GM19467 (cell line): ENCODE data around the gene S100A14.

ENCODE experiments used
- ATAC-seq: cut with Tn5 transposase; IDR thresholded peaks from one replicate; pipeline ENCODE4 v1.9.1; 2021; ENCODE audit warnings: mild to moderate bottlenecking, moderate library complexity; ENCODE audit not compliant: unreplicated experiment

Gene S100A14

DNA sequence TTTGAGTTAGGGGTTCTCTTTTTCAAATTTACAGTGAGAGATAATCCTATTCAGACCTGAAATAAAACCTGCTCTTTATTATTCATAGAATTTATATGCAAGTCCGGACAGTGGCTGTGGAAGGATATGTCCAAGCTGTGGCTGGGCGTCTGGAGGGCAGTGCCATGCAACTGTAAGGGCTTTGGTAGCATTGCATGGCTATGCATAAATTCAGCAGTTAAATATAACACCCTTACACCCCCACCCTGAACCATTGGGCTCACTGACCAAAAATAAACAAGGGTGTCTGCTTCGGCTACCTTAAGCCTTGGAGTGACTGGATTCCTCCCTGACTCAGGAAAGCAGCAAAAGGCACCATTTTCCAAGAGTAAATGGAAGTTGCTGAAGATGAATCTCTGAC, 23.2 kb upstream of the S100A14 start:
- no peak for ATAC-seq

DNA sequence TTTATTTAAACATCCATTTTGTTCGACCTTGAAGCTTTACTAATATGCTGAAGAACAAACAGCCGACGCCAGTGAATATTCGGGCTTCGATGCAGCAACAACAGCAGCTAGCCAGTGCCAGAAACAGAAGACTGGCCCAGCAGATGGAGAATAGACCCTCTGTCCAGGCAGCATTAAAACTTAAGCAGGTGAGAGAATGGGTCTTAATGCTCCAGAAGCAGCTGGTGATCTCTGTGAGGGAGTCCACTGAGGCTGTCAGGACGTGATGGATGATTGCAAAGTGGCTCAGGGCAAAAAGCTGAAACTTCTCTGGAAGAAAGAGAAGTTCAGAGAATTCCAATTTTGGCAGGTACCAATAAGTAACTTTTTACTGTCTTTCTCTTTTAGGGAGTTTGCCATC, 22.1 kb upstream of the S100A14 start:
- no peak for ATAC-seq

DNA sequence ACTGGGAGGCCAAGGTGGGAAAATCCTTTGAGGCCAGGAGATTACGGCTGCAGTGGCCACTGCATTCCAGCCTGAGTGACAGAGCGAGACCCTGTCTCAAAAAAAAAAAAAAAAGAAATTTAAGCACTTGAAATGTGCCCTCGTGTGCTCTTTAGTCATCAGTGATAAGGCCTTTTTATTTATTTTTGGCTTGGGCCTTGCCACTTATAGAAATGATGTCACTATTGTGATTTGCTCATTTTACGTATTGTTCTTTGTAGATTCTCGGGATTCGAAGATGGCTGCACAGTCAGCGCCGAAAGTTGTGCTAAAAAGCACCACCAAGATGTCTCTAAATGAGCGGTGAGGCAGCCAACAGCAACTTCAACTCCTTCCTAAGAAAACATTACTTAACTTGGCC, 20.2 kb upstream of the S100A14 start:
- no peak for ATAC-seq

DNA sequence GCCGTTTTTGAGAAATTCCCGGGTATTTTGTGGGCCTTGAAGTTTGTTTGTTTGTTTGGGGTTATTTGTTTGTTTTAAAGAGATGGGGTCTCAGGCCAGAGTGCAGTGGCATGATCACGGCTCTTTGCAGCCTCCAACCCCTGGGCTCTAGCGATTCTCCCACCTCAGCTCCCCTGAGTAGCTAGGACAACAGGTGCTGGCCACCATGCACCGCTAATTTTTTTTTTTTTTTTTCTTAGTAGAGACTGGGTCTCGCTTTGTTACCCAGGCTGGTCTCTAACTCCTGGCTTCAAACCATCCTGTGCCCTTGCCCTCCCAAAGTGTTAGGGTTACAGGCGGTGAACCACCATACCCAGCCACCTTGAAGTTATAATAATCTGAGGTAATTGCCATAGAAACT, 19.7 kb upstream of the S100A14 start:
- ATAC-seq: no peak

DNA sequence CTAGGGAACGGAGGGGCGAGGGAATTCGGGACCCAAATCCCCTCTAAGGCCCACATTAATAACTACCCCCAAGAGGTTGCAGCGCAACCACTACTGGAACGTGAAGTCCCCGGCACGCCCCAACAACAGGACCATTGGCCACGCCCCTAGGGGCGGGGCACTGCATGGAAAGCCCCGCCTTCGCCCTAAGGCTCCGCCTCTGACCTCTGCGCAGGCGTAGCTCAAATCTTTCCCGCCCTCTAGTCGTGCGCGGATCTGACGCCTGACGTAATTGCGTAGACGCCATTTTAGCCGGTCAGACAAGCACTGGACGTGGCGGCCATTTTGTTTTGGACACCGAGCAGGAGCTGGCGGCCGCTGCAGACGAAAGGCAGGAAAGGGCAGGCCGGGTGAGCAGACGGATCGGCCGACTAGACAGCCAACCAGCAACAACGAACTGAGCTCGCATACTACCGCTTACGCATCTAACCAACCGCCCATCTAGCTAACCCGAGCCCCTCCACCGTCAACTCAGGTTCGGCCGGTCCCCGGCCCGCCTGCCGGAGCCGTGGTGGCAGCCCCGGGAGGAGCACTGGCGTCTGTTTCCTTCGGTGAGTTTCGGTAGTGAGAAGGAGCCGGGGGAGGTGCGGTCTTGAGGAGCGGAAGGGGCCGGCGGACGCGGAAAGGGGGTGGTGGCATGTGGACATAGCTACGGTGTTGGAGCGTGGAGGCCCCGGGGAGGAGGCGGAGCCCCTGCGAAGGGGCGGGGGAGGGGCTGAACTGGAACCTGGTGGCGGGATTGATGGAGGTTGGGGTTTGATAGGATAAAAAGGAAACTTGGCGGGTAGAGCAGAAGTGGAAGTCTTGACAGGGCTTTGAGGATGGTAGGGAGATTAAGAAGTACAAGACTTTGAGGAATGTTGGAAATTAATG, 17.9 kb upstream of the S100A14 start, which contains the start of gene CHTOP:
CHTOP (plus strand) TSS at position 313 of the 912 bp plus-strand sequence. CDS start 2,523 bp downstream, outside the sequence.
- peak; percentile 80 for ATAC-seq

DNA sequence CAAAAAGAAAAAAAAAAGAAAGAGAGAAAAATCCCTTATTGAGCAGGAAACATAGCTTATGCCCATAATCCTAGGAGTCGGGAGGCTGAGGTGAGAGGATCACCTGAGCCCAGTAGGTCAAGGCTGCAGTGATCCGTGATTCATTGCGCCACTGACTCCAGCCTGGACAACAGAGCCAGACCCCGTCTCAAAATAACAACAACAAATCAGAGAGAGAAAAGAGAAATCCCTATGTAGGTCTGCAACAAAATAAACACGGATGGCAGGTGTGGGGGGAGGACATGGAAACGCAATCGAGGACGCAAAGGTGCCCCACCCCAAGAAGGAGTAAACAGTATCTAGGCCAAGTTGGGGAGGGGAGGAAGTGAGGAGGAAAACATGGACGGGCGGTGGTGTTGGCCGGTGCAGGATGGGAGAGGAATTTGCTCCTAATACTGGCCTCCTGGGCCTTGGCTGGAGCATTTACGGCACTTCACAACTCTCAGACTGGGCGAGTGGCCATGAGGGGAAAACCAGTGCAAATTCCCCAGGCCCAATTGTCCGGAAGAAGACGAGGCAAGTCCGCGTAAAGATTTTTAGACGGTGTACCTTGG, 17.1 kb upstream of the S100A14 start:
- ATAC-seq: no peak

DNA sequence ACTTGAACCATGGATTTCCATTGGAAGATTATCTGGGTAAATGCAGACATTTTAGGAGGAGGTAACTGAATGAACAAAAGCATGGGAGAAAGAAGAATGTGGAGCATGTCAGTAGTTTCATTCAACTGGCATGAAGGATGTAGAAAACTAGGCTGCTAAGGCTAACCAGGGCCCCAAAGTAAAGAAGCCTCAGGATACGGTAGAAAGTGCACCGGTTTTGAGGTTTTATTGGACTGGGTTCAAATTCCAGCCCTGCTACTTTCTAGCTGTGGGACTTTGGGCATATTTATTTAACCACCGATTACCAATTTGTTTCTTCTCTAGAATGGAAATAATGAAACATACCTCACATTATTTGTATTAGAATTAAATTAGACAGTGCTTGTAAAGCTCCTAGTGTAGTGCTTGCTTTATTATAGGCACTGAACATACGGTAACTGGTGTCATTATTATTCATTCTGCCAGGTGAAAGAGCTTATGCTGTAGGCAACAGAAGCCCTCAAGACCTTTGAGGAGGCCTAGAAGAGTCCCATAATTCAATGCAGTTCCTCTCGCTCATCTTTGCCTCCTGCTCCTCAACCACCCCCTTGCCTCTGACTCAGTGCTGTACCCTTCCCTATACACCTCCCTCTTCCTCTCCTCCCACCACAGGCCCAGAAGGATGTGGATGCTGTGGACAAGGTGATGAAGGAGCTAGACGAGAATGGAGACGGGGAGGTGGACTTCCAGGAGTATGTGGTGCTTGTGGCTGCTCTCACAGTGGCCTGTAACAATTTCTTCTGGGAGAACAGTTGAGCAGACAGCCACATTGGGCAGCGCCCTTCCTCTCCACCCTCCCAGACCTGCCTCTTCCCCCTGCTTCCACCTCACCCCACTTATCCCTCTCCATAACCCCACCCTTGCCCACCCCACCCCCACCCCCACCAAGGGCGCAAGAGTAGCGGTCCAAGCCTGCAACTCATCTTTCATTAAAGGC, 15.2 kb upstream of the S100A14 start:
- no peak for ATAC-seq

DNA sequence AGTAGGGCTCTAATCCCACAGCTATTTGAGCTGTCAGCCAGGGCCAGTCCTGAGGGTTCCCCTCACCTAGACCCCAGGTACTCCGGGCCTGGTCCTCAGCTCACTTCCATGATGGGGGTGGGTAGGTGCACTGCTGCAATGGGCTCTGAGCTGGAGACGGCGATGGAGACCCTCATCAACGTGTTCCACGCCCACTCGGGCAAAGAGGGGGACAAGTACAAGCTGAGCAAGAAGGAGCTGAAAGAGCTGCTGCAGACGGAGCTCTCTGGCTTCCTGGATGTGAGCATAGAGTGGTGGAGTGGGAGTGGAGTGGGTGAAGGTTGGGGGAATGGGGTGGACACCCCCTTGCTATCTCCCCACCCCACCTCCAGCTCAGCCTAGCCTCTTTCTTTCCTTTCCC, 14.3 kb upstream of the S100A14 start:
- ATAC-seq: no peak

DNA sequence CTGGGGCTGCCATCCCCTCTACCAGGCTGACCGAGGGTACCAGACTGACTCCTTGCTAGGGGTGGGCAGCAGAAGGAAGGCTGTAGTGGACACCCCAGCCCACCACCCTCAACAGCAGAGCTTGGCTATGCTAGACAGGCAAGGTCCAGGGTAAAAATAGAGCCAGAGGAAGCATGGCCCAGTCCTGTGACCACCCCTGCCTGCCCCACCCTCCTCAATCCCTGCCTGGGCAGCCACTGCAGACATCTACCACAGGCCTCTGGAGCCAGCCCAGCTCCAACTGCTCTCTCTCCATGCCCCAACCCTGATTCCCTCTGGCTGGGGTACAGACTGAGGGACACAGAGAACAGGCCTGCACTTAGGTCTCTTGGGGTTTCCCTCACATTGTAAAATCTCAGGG, 13.8 kb upstream of the S100A14 start:
- no peak for ATAC-seq

DNA sequence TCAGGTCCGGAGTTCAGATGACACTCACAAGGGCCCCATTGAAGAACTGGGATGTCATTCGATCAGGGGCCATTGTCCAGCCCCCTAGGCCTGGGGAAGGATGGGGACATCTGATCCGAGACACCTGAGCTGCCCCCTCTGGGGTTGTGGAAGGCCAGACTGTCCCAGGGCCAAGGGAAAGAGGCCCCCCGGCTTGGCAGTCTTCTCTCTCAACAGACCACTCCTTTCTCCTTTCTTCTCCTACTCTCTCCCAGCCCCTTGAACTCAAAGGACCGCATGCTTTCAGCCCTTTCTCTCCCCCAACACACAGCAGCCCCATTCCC, 13.2 kb upstream of the S100A14 start:
- ATAC-seq: no peak

DNA sequence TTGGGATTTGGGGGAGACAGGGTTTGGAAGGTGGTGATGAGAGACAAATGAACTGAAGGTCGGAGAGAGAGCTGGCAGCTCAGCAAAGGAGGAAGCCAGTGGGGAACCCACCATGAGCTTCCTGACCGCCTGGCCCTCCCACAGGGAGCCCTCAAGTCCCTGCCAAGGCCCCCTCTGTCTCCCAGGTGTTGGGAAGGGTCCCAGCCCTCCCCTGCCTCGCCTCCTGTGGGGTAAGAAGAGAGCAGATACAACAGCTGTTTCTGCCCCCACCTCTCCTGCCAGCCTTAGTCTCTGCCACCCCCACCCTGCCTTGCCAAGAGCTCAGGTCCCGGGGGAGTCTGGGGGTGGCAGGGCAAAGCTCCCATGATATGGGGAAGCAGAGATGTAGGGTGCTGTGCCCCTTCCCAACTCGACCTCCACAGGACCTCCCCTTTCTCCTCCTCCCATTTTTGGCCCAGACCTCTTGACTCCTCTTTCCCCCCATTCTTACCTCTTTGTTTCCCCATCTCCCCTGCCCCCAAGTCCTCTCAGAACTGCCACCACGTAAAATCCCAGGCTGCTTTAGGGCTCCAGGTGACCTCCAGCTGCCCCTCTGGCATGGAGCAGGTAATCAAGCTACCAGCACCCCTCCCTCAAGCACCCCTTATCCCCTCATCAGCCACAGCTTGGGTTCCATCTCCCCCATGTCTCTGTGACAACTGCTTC, 12.7 kb upstream of the S100A14 start:
- no peak for ATAC-seq

DNA sequence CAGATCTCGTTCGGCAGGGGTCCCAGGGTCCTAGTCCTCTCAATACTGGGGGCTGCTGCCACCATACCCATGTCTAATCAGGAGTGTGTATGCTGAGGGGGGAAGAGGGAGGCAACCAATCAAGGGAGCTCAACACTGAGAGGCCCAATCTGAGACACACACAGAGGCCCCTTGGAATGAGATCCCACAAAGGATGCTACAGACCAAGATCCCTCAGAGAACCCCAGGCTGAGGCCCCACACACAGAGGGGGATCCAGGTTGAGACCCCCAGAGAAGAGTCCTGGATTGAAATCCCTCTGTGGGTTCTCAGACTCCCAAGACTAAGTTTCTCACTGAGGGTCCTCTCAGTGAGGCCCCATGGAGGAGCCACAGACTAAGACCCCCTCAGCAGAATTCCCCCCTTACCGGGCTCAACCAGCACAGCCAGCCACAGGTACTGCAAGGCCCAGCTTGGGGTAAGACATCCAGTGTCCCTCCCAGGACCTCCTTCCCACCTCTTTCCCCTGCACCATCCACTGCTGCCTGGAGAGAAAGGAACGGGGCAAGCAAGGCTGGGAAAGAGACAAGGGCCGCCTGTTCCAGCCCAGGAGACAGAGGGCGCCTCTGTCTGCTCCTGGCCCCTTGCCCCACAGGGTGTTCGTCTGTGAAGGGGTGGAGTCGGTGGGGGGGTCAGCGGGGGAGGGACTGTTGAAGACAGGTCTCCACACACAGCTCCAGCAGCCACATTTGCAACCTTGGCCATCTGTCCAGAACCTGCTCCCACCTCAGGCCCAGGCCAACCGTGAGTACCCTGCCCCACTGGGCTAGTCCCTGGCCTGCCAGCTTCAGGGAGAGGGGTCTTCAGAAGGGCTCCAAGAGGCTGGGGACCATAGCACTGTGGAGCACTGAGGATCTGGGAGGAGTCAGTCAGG, 11.8 kb upstream of the S100A14 start, which contains the start of gene S100A1:
S100A1 (plus strand) TSS at position 720 of the 912 bp plus-strand sequence. CDS start 2,088 bp downstream, outside the sequence.
- ATAC-seq: no peak

DNA sequence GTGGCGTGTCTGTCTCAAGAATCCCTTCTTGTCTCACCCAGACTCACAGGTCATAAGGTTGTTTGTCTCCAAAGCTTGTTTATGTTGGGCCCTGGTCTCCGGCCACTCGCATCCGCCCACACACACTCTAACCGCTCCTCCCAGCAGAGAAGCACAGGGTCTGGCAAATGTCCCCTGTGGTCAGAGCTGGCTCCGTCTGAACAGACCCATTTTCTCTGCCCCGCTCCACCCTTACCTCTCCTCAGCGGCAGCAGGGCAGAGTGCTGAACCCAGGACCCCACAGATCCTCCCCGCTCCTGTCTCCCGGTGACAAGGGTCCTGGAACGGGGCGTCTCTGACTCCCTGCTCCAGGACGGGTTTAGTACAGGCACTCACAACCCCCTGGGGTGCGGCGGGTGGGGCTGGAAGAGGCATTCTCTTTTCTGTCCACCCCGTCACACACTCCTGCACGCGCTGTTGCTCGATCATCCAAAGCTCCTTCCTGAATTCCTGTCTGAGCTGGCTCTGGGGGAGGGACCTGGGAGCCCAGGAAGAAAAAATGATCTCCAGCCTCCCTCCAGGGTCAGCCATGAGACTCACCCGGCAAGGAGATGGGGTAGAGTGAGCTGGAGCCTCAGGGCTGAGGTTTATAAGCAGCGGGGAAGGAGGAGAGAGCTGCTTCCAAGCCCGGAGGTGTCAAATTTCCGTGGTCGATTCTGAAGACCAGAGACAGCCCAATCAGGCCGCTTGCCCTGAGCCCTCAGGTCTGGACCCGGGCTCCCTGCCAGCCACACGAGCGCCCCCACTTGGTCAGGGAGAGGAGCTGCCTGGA, 11.0 kb upstream of the S100A14 start, which contains the start of gene S100A13:
S100A13 (minus strand) TSS at position 602 of the 811 bp plus-strand sequence. CDS start 1,033 bp downstream, outside the sequence.
- no peak for ATAC-seq

DNA sequence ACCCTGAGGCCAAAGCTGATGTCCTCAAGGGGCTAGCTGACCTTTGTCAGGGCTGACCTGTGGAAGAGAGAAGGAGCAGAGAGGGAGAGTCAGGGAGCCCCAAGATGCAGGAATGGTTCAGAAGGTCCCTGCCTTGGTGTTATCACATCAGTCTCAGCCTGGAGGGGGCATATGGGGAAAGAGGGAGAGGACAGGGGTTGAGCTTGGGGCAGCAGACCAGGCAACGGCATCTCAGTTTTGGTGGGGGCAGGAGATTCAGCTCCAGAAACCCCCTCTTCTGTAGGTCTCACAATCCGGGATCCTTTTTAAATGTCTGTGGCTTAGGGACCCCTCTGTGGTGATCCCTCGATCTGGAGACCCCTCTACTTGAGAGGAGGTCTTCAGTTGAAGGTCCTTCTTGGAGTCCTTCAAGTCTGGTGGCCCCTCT, 10.4 kb upstream of the S100A14 start:
- no peak for ATAC-seq

DNA sequence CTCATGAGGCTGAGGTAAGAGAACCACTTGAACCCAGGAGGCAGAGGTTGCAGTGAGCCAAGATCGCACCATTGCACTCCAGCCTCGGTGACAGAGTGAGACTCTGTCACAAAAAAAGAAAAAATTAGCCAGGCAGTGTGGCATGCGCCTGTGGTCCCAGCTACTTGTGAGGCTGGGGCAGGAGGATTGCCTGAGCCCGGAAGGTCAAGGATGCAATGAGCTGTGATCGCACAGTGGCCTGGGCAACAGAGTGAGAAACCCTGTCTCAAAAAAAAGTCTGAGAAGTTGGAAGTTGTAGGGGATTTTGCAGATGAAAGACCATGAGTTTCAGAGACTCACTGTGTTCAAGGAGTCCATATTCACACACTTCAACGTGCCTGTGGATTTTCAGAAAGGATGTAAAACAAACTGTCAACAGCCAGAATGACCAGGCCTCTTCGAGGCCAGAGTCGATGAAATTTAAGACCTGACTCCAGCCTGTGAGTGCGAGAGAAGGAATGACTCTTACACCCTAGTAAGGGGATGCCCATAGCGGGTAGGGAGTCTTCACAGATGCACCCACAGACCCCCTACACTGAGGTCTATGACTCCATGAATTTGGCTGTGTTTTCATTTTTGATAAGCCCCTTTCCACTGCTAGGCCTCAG, 9.0 kb upstream of the S100A14 start:
- no peak for ATAC-seq

DNA sequence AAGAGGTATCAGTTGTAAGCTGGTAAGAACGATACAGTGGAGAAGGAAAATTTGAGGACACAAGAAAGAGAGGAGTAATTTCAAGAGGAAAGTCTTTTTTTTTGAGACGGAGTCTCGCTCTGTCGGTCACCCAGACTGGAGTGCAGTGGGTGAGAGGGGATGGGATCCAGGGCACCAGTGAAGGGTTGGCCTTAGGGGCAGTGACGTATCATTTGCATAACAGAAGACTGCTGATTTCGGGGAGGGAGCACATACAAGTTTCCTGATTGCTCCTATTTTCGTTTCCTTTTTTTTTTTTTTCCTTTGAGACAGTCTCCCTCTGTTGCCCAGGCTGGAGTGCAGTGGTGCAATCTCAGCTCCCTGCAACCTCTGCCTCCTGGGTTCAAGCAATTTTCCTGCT, 7.0 kb upstream of the S100A14 start:
- ATAC-seq: no peak

DNA sequence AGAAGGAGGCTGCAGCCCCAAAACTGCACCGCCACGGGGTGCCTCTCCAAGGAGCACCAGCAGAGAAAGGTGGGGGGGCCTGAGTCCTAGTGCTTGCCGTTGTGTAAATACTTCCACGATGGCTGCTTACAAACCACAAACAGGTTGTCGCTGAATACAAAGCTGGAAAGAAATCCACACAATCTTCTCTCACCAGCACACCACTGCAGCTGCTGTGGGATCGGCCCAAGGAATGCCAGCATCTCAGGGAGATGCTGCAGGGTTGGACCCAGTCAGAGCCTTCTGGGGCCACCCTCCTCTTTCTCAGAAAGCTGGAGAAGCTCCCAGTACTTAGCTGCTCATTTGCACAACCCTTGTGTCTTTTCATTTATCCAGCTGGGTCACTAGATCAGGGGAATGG, 3.0 kb upstream of the S100A14 start:
- no peak for ATAC-seq

DNA sequence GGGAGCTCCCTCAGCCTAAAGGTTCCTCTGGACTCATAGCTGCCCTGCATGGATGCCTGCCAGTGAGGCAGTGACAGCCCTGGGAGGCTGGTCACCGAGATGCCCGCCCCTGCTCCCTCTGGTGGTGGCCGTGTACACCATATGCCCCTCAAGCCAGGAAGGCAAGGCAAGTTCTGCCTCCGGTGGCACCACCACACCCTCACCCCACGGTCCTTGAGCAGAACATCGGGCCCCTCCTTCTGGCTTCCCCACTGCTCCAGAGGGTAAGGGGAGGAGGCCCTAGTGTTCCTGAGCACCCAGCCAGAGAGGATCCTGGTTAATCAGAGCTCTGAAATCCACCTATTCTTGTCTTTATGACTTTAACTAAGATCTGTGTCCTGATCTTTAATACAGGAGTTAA, 1.5 kb upstream of the S100A14 start:
- no peak for ATAC-seq
